K562 (cell line): Measurements from ENCODE around the gene LRFN2. TPM values are rescaled to one million over a fixed set of nuclear protein-coding genes. Genes with fewer than 3 reads are reported as not detected.
A peak's percentile ranks its signal among the peaks of the same experiment; 100 is the strongest.

Source experiments
- ATAC-seq: fragments of 200-7000 bp; cut with Tn5 transposase; 3 replicates; pipeline ENCODE4 v1.9.1; 2020; ENCODE audit warnings: moderate library complexity
- BruUV-seq: library from RNA; stranded (reverse); fragments of 400-500 nt; replicated peaks from 2 replicates; lab custom pipeline; 2021; lab: Mats Ljungman, UMichigan
- CTCF ChIA-PET: fragments of 300-600 bp; formaldehyde crosslinking; extraction: SDS; loops from one replicate; lab custom pipeline; 2021; ENCODE audit warnings: low intra/inter-chr PET ratio; lab: Yijun Ruan, JAX
- POLR2A ChIA-PET: fragments of 300-600, 350-650 bp; sonication (Branson Sonifier 250); formaldehyde crosslinking; extraction: SDS; loops from one replicate; lab custom pipeline; 2021; ENCODE audit warnings: antibody characterized with exemption, inconsistent platforms; lab: Yijun Ruan, JAX
- DNase-seq, 4 experiments: peaks; one replicate each; pipeline versions ENCODE4 v3.0.0 to v3.0.0-alpha.2; 2011 to 2018; ENCODE audit warnings: low spot score in 3 of 4, mixed read lengths in 3 of 4; ENCODE audit errors: extremely low read depth in 1 of 4
- FAIRE-seq: peaks from 2 replicates; lab custom pipeline; 2011; peaks lifted over from hg19 to GRCh38; lab: Jason Lieb, UNC
- H2AFZ ChIP-seq: 2 replicates; pipeline ENCODE4 v1.6.0; 2011; ENCODE audit warnings: low read depth, low read length, control low read depth, inconsistent platforms
- H3K27ac ChIP-seq: fragments of 200-600 bp; 3 replicates; pipeline ENCODE4 v1.8.0; 2011; ENCODE audit warnings: low read depth, mild to moderate bottlenecking, control low read depth, inconsistent platforms, low read length, moderate library complexity, mixed read lengths; ENCODE audit errors: extremely low read depth
- H3K27me3 ChIP-seq, 2 experiments: fragments of 300-600 bp in 1 of 2; 2 replicates in 1 of 2; 3 replicates in 1 of 2; pipeline versions ENCODE4 v1.6.0 to v1.8.0; 2011; ENCODE audit warnings: inconsistent platforms in 2 of 2, low read length in 2 of 2, mild to moderate bottlenecking in 1 of 2, mixed read lengths in 1 of 2, moderate library complexity in 1 of 2; ENCODE audit not compliant: control insufficient read depth in 2 of 2, insufficient read depth in 2 of 2
- H3K36me3 ChIP-seq: fragments of 300-600 bp; 3 replicates; pipeline ENCODE4 v1.8.0; 2011; ENCODE audit warnings: mild to moderate bottlenecking, low read length, inconsistent platforms; ENCODE audit not compliant: control insufficient read depth, insufficient read depth
- H3K4me1 ChIP-seq, 2 experiments: fragments of 200-600 bp in 1 of 2; replicated peaks in 1 of 2; 2 replicates in 1 of 2; 3 replicates in 1 of 2; pipeline versions ENCODE4 v1.5.1 to v1.8.0; 2011; ENCODE audit warnings: inconsistent platforms in 2 of 2, low read length in 2 of 2, mild to moderate bottlenecking in 1 of 2, mixed read lengths in 1 of 2, moderate library complexity in 1 of 2; ENCODE audit not compliant: control insufficient read depth in 2 of 2, insufficient read depth in 2 of 2
- H3K4me2 ChIP-seq: 2 replicates; pipeline ENCODE4 v1.6.1; 2011; ENCODE audit warnings: low read length, control low read depth, inconsistent platforms, mixed read lengths; ENCODE audit not compliant: insufficient read depth
- H3K4me3 ChIP-seq: fragments of 200-600 bp; sonication (generic), shearing (Covaris generic); 2 replicates; pipeline ENCODE4 v1.5.1; 2016; ENCODE audit warnings: control low read depth, inconsistent platforms
- H3K79me2 ChIP-seq: fragments of 200-600 bp; 3 replicates; pipeline ENCODE4 v1.8.0; 2011; ENCODE audit warnings: low read length, inconsistent platforms; ENCODE audit not compliant: control insufficient read depth, insufficient read depth
- H3K9ac ChIP-seq, 2 experiments: 2 replicates each; pipeline versions ENCODE4 v1.6.0 to v1.6.1; 2011; ENCODE audit warnings: low read depth in 2 of 2, low read length in 2 of 2, control low read depth in 1 of 2, inconsistent platforms in 1 of 2, mild to moderate bottlenecking in 1 of 2, mixed read lengths in 1 of 2; ENCODE audit not compliant: insufficient read depth in 1 of 2
- H3K9me1 ChIP-seq: one replicate; pipeline ENCODE4 v1.6.0; 2011; ENCODE audit warnings: inconsistent platforms, mild to moderate bottlenecking, low read length, moderate library complexity; ENCODE audit not compliant: control insufficient read depth, insufficient read depth
- H3K9me3 ChIP-seq: replicated peaks from 2 replicates; pipeline ENCODE4 v1.5.1; 2011; ENCODE audit warnings: low read depth, low read length, inconsistent platforms; ENCODE audit not compliant: control insufficient read depth, insufficient read depth
- H4K20me1 ChIP-seq: replicated peaks from 2 replicates; pipeline ENCODE4 v1.6.1; 2011; ENCODE audit warnings: low read length, inconsistent platforms, mixed read lengths; ENCODE audit not compliant: control insufficient read depth, insufficient read depth
- CBX2 ChIP-seq: fragments of 200-600 bp; sonication (generic); IDR thresholded peaks from one replicate; pipeline ENCODE4 v1.6.1; 2012; ENCODE audit warnings: mild to moderate bottlenecking, low read length, inconsistent platforms; ENCODE audit not compliant: insufficient read depth, poor library complexity, severe bottlenecking
- MIER1 ChIP-seq: fragments of 450-650 bp; IDR thresholded peaks from 2 replicates; pipeline ENCODE4 v1.6.1; 2016; ENCODE audit warnings: antibody characterized with exemption, mild to moderate bottlenecking, low read depth
- RAD51 ChIP-seq: fragments of 450-650 bp; IDR thresholded peaks from 2 replicates; pipeline ENCODE4 v1.7.1; 2016; ENCODE audit warnings: low read depth, mild to moderate bottlenecking, borderline replicate concordance
- U2AF2 ChIP-seq: fragments of 200-400 bp; formaldehyde crosslinking; optimal IDR thresholded peaks from 2 replicates; pipeline ENCODE3; 2017; ENCODE audit warnings: low read depth, mild to moderate bottlenecking, low read length
- ZEB2 ChIP-seq: fragments of 450-650 bp; IDR thresholded peaks from 2 replicates; pipeline ENCODE4 v1.6.1; 2016
- ZNF830 ChIP-seq: fragments of 250-450 bp; sonication (Bioruptor Pico); IDR thresholded peaks from 2 replicates; pipeline ENCODE4 v1.5.0; 2021; ENCODE audit warnings: mild to moderate bottlenecking
- ZZZ3 ChIP-seq: fragments of 450-650 bp; IDR thresholded peaks from 2 replicates; pipeline ENCODE4 v1.6.1; 2016; ENCODE audit warnings: antibody characterized with exemption, mild to moderate bottlenecking, moderate library complexity
- WGBS: fragments of 100-300 bp; shearing (Covaris generic); methylation state at CpG from one replicate; pipeline ENCODE4 v1.1.6; 2016; ENCODE audit warnings: low coverage, mixed read lengths; ENCODE audit not compliant: insufficient coverage; ENCODE audit errors: missing lambda C conversion rate; 5-methylcytosine and 5-hydroxymethylcytosine counted together
- in situ Hi-C: fragments of 300-500 bp; cut with MboI; formaldehyde crosslinking; loops from 4 replicates; pipeline ENCODE4 v1.15.0; 2018; ENCODE audit warnings: inconsistent platforms, mixed read lengths
- intact Hi-C: fragments of 100-400 bp; cut with micrococcal nuclease; formaldehyde crosslinking; loops from 2 replicates; pipeline ENCODE4 v1.14.2; 2022
- polyA plus RNA-seq, 8 experiments: library from polyadenylated mRNA; depleted of rRNA in 4 of 8; stranded (reverse) in 5 of 8; unstranded in 3 of 8; fragments of >200 nt; fragmentation: Nextera tagmentation in 2 of 8; fragmentation: Illumina TruSeq in 1 of 8; extraction: Ambion mirVana in 2 of 8; extraction: Trizol in 1 of 8; gene quantifications; 2 replicates each; pipeline versions ENCODE4 v1.2.1 to v1.2.3, GENCODE V29; 2011 to 2014; ENCODE audit warnings: inconsistent platforms in 1 of 8, missing spikeins in 1 of 8
- total RNA-seq, 7 experiments: library from RNA; depleted of rRNA in 6 of 7; stranded (reverse); fragments of >200 nt in 6 of 7; fragmentation: Illumina TruSeq in 2 of 7; extraction: Trizol in 2 of 7; gene quantifications; 2 replicates each; pipeline versions ENCODE4 v1.2.1 to v1.2.3, GENCODE V29; 2011 to 2021; ENCODE audit warnings: low replicate concordance in 1 of 7
- TF ChIP-seq, protein P1 (sequence below): fragments of 250-450 bp; sonication (Bioruptor Pico); IDR thresholded peaks from 2 replicates; pipeline ENCODE4 v1.6.1; 2021; ENCODE audit warnings: mild to moderate bottlenecking
- TF ChIP-seq, protein P2 (sequence below): fragments of 250-450 bp; sonication (Bioruptor Pico); IDR thresholded peaks from 2 replicates; pipeline ENCODE4 v1.8.0; 2021; ENCODE audit warnings: mild to moderate bottlenecking, moderate library complexity
- TF ChIP-seq, protein P3 (sequence below): fragments of 250-450 bp; sonication (Bioruptor Pico); IDR thresholded peaks from 2 replicates; pipeline ENCODE4 v1.4.0; 2020; ENCODE audit warnings: mild to moderate bottlenecking, moderate library complexity

LRFN2 gene
- total and polyA plus RNA-seq, 9 of the 15 experiments (the other 6 are each of a cell fraction or from before 2014, with no cell fraction given), result not detected

DNA sequence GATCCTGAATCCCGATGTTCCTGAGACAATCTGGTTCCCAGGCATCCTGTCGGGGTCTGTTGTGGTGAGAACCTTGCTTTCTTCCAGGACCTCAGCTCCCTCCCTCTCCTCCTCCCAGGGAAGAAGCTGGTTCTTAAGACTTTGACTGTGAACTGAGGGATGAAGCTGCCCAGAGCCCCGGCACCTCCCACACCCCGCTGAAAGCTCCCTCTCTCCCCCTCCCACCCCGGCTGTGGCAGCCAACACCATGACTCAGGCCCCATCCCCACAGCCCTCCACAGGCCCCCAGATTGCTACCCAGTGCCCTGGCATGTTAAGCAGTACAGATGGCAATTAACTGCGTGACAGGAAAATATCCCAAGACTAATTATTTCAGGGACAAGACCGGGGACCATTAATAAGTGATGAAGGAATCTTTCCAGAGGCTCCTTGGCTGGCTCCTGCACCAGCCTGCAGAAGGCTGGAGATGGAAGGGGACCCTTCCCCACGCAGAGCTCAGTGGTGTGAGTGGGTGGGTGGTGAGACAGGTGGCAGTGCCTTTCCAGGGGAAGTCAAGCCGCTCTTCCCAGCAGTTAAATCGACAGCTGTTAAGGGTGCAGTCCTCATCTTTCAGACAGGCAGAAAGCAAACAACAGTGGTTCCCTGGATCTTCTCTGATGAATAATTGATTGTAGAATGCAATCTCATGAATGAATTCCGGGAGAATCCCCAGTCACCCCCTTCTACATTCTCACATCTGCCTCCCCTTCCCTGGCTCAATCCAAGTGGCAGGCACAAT, 237.9 kb downstream of the LRFN2 start:
- Histone ChIP-seq H3K36me3 (no peaks in the 10 kb centered on the region), H3K4me1 (no peaks in the 10 kb centered on the region; a peak in 1 of 5 replicates), H3K4me3 (no peak overlapping the region), H2AFZ (no peak overlapping the region), H3K79me2 (no peaks in the 10 kb centered on the region), H3K4me2 (no peak overlapping the region), H3K9me1 (no peaks in the 10 kb centered on the region), H3K27me3 (peaks cover 0 to 19% of the 10 kb centered on the region in 2 experiments; a peak in 2 of 5 replicates), H3K9ac (no peak overlapping the region), H3K9me3 (no peaks in the 10 kb centered on the region), H4K20me1 (peaks cover 7% of the 10 kb centered on the region; the same call in 1 of the 2 replicates), H3K27ac (no peak overlapping the region)
- in situ Hi-C loops, result loop anchor here (5.0 kb wide), 1 partner anchor 87 kb away; no protein-coding TSS in a partner anchor
- intact Hi-C loops, result no loop called here
- FAIRE-seq (no peak), ATAC-seq (no peak), DNase-seq (peak in 1 of 4 experiments; percentile 1)
- WGBS, result 0% methylated on average over 11 of the region's 11 CpGs
- TF ChIP-seq U2AF2, result no peak
- no peak for TF ChIP-seq ZZZ3
- TF ChIP-seq CBX2, result no peak
- no TSS peak for BruUV-seq
- ChIA-PET POLR2A (interaction anchor here (0.7 to 0.8 kb wide), 2 partner anchors 13 to 472 kb away, joined by 3 to 4 read pairs; no protein-coding TSS in a partner anchor), CTCF (no interaction called here)

DNA sequence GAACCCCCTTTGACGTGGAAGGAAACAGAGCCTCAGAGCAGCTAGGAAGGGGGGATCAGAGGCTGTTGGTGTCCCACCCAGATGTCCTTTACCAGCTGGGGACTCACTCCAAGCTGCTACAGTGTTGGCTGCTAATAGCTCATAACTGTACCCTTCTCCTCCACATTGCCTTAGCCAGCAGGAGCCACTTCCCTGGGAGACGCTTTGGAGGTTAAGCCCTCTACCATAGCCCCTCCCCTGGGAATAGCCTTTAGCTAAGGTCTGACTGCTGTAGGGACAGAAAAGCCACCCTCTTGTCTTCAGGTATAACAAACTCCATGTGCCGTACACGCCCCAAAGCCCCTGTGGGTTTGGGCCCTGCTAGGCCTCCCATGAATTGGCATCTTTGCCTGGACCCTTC, 238.6 kb downstream of the LRFN2 start:
- Histone ChIP-seq H3K4me2 (no peak overlapping the region), H3K27ac (no peak overlapping the region), H3K27me3 (peaks cover 0 to 25% of the 10 kb centered on the region in 2 experiments; a peak in 2 of 5 replicates), H2AFZ (no peak overlapping the region), H3K36me3 (no peaks in the 10 kb centered on the region), H3K9me1 (no peaks in the 10 kb centered on the region), H3K9ac (no peak overlapping the region), H4K20me1 (peaks cover 7% of the 10 kb centered on the region; the same call in 1 of the 2 replicates), H3K79me2 (no peaks in the 10 kb centered on the region), H3K9me3 (no peaks in the 10 kb centered on the region), H3K4me1 (no peaks in the 10 kb centered on the region; a peak in 1 of 5 replicates), H3K4me3 (no peak overlapping the region)
- DNase-seq, result peak in 1 of 4 experiments; percentile 2
- no TSS peak for BruUV-seq
- WGBS, result 0% methylated on average over 4 of the region's 4 CpGs
- intact Hi-C loops, result no loop called here
- no peak for ATAC-seq
- POLR2A ChIA-PET, result interaction anchor here (0.6 to 1.2 kb wide), 3 partner anchors 12 to 18 kb away, joined by 3 read pairs; no protein-coding TSS in a partner anchor
- no peak for FAIRE-seq
- in situ Hi-C loops, result loop anchor here (5.0 kb wide), 1 partner anchor 86 kb away; no protein-coding TSS in a partner anchor
- CTCF ChIA-PET, result no interaction called here
- TF ChIP-seq, protein P1, sequence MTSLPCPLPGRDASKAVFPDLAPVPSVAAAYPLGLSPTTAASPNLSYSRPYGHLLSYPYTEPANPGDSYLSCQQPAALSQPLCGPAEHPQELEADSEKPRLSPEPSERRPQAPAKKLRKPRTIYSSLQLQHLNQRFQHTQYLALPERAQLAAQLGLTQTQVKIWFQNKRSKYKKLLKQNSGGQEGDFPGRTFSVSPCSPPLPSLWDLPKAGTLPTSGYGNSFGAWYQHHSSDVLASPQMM (CRISPR knock-in tag), result no peak
- TF ChIP-seq, protein P2, sequence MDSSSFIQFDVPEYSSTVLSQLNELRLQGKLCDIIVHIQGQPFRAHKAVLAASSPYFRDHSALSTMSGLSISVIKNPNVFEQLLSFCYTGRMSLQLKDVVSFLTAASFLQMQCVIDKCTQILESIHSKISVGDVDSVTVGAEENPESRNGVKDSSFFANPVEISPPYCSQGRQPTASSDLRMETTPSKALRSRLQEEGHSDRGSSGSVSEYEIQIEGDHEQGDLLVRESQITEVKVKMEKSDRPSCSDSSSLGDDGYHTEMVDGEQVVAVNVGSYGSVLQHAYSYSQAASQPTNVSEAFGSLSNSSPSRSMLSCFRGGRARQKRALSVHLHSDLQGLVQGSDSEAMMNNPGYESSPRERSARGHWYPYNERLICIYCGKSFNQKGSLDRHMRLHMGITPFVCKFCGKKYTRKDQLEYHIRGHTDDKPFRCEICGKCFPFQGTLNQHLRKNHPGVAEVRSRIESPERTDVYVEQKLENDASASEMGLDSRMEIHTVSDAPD (CRISPR knock-in tag), result no peak
- TF ChIP-seq ZEB2 (no peak), ZNF830 (CRISPR knock-in tag) (no peak), RAD51 (no peak), MIER1 (no peak)
- TF ChIP-seq, protein P3, sequence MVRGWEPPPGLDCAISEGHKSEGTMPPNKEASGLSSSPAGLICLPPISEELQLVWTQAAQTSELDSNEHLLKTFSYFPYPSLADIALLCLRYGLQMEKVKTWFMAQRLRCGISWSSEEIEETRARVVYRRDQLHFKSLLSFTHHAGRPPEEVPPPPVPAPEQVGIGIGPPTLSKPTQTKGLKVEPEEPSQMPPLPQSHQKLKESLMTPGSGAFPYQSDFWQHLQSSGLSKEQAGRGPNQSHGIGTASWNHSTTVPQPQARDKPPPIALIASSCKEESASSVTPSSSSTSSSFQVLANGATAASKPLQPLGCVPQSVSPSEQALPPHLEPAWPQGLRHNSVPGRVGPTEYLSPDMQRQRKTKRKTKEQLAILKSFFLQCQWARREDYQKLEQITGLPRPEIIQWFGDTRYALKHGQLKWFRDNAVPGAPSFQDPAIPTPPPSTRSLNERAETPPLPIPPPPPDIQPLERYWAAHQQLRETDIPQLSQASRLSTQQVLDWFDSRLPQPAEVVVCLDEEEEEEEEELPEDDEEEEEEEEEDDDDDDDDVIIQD (CRISPR knock-in tag), result no peak
